ENCODE data around the gene CCDC187.

CCDC187 gene

DNA sequence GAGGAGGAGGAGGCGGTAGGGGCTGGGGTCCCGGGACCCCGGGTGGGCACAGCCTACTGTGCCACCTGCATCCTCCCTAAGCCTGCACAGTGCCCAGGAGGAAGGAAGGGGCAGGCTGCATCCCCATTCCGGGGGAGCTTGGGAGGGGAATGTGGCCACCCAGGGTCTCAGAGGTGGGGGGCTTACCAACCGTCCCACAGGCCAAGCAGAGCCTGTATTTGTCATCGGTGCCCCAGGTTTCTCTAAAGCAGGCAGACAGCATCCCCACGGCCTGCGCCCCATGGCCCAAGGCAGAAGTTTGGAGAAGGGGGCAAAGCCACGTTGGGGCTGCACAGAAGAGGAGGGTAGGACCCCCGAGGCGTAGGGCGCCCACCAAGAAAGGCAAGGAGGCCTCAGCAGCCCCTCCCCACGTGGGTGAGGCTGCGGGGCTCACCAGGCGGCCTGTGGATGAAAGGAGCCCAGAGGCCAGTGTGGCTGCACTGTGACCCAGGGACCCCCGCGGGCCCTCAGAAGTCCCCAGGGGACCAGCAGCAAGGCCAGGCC, 22.9 kb upstream of the CCDC187 start:
- Histone ChIP-seq H3K9me3 (ENCODE audit: control insufficient read depth, insufficient read depth, low read length) (no peaks in the 10 kb centered on the region), H3K36me3 (ENCODE audit: control insufficient read depth, low read length) (no peaks in the 10 kb centered on the region), H3F3A (ENCODE audit: control insufficient read depth, insufficient read depth) (no peaks in the 10 kb centered on the region), H3K79me2 (ENCODE audit: control insufficient read depth, low read length) (no peaks in the 10 kb centered on the region), H3K27ac (ENCODE audit: low read depth, low read length) (no peak overlapping the region), H3K9me2 (replicated peaks; ENCODE audit: control insufficient read depth, low read length) (no peaks in the 10 kb centered on the region), H3K4me2 (ENCODE audit: low read length) (no peak overlapping the region), H4K20me1 (ENCODE audit: control insufficient read depth, insufficient read depth, low read depth, low read length) (no peaks in the 10 kb centered on the region), H3K27me3 (ENCODE audit: control insufficient read depth, low read length) (peaks cover 19% of the 10 kb centered on the region), H3K4me3 (ENCODE audit: low read length) (no peak overlapping the region), H3K4me1 (ENCODE audit: control insufficient read depth, low read length) (no peaks in the 10 kb centered on the region)
- no peak for TF ChIP-seq EZH2phosphoT487 (IDR thresholded peaks at IDR 0.05; ENCODE audit: borderline replicate concordance, low read length)
- TF ChIP-seq, protein P1, sequence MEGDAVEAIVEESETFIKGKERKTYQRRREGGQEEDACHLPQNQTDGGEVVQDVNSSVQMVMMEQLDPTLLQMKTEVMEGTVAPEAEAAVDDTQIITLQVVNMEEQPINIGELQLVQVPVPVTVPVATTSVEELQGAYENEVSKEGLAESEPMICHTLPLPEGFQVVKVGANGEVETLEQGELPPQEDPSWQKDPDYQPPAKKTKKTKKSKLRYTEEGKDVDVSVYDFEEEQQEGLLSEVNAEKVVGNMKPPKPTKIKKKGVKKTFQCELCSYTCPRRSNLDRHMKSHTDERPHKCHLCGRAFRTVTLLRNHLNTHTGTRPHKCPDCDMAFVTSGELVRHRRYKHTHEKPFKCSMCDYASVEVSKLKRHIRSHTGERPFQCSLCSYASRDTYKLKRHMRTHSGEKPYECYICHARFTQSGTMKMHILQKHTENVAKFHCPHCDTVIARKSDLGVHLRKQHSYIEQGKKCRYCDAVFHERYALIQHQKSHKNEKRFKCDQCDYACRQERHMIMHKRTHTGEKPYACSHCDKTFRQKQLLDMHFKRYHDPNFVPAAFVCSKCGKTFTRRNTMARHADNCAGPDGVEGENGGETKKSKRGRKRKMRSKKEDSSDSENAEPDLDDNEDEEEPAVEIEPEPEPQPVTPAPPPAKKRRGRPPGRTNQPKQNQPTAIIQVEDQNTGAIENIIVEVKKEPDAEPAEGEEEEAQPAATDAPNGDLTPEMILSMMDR (IDR thresholded peaks at IDR 0.05; ENCODE audit: low read depth, low read length, poor library complexity, severe bottlenecking): no peak

DNA sequence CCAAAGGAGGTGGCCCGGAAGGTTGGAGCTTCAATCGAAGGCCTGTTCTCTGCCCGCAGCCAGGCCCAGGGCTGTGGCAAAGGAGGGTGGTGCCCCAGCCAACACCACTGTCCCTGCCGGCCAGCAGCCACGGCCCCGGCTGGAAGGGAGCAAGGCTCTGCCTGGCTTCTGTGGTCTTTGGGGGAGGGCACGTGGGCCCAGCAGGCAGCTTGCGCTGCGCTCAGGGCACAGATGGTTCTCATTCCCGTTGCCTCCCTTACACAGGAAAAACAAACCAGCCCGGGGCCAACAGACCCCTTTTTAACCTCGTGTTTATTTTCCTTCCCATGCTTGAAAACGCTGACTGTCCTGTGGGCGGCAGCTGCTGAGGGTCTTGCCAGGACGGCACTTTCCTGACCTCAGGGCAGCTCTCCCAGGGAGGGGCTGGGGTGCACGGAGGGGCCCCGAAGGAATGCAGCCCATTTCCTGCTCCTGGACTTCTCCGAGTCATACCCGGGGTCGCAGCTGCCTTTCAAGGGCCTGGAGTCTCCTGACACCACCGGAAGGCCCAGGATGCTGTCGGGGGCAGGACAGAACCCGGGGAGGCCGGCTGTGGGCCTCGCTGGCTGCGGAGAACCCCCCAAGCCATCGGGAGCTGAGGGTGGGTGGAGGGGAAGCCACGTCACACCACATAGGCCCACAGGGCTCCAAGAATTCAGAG, 22.3 kb upstream of the CCDC187 start:
- Histone ChIP-seq H3K4me1 (ENCODE audit: control insufficient read depth, low read length) (no peaks in the 10 kb centered on the region), H3K27ac (ENCODE audit: low read depth, low read length) (no peak overlapping the region), H3K9me2 (replicated peaks; ENCODE audit: control insufficient read depth, low read length) (no peaks in the 10 kb centered on the region), H3K27me3 (ENCODE audit: control insufficient read depth, low read length) (peaks cover 19% of the 10 kb centered on the region), H3F3A (ENCODE audit: control insufficient read depth, insufficient read depth) (no peaks in the 10 kb centered on the region), H3K36me3 (ENCODE audit: control insufficient read depth, low read length) (no peaks in the 10 kb centered on the region), H3K9me3 (ENCODE audit: control insufficient read depth, insufficient read depth, low read length) (no peaks in the 10 kb centered on the region), H3K4me3 (ENCODE audit: low read length) (no peak overlapping the region), H3K4me2 (ENCODE audit: low read length) (no peak overlapping the region), H3K79me2 (ENCODE audit: control insufficient read depth, low read length) (no peaks in the 10 kb centered on the region), H4K20me1 (ENCODE audit: control insufficient read depth, insufficient read depth, low read depth, low read length) (no peaks in the 10 kb centered on the region)
- TF ChIP-seq, protein P1 (IDR thresholded peaks at IDR 0.05; ENCODE audit: low read depth, low read length, poor library complexity, severe bottlenecking): no peak
- no peak for TF ChIP-seq EZH2phosphoT487 (IDR thresholded peaks at IDR 0.05; ENCODE audit: borderline replicate concordance, low read length)

DNA sequence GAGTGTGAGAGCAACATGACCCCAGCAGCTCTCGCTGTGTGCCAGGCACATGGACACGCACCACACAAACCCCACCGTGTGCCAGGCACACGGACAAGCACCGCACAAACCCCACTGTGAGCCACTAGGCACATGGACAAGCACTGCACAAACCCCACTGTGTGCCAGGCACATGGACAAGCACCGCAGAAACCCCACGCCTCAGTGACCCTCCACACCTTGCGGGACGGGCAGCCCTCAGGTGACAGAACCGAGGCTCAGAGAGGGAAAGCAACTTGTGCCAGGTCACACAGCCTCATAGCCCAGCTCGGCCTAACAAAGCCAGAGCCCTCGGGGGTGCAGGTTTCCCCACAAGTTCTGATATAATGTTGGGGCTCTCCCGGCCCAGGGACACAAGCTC, 21.5 kb upstream of the CCDC187 start:
- no peaks in the 10 kb centered on the region for H3K36me3 ChIP-seq (ENCODE audit: control insufficient read depth, low read length)
- H3K4me2 ChIP-seq (ENCODE audit: low read length): no peak overlapping the region
- H3K9me3 ChIP-seq (ENCODE audit: control insufficient read depth, insufficient read depth, low read length): no peaks in the 10 kb centered on the region
- H3F3A ChIP-seq (ENCODE audit: control insufficient read depth, insufficient read depth): no peaks in the 10 kb centered on the region
- no peak overlapping the region for H3K4me3 ChIP-seq (ENCODE audit: low read length)
- TF ChIP-seq, protein P1 (IDR thresholded peaks at IDR 0.05; ENCODE audit: low read depth, low read length, poor library complexity, severe bottlenecking): no peak
- no peak for TF ChIP-seq EZH2phosphoT487 (IDR thresholded peaks at IDR 0.05; ENCODE audit: borderline replicate concordance, low read length)
- peaks cover 19% of the 10 kb centered on the region for H3K27me3 ChIP-seq (ENCODE audit: control insufficient read depth, low read length)
- no peaks in the 10 kb centered on the region for H3K79me2 ChIP-seq (ENCODE audit: control insufficient read depth, low read length)
- no peaks in the 10 kb centered on the region for H4K20me1 ChIP-seq (ENCODE audit: control insufficient read depth, insufficient read depth, low read depth, low read length)
- H3K9me2 ChIP-seq (replicated peaks; ENCODE audit: control insufficient read depth, low read length): no peaks in the 10 kb centered on the region
- H3K27ac ChIP-seq (ENCODE audit: low read depth, low read length): no peak overlapping the region
- peaks cover 7% of the 10 kb centered on the region for H3K4me1 ChIP-seq (ENCODE audit: control insufficient read depth, low read length)
